HG03520 (cell line): ENCODE results near the gene ATP13A1.

ENCODE experiments used
- ATAC-seq: cut with Tn5 transposase; IDR thresholded peaks from one replicate; pipeline ENCODE4 v1.9.1; 2021; ENCODE audit warnings: mild to moderate bottlenecking, moderate library complexity; ENCODE audit not compliant: unreplicated experiment

ATP13A1 gene

GRCh38 chr19:19645233-19645870 lies 18.1 kb downstream of the ATP13A1 start:
- no peak for ATAC-seq

DNA sequence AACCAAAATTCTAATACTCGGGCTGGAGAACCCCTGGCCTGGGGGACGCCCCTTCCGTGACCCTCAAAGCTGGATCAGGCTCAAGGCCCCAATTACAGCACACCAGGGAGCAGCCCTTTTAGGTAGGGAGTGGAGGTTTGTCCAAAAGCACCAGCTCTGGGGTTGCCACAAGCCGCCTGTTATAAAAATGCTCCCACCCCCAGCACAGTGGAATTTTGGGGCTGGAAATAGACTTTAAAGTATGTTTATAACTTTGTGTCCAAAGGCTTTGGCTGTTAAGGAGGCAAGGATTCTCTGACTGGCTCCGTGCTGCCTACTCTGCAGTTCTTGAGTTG lies 19.5 kb downstream of the ATP13A1 start:
- ATAC-seq: no peak

DNA sequence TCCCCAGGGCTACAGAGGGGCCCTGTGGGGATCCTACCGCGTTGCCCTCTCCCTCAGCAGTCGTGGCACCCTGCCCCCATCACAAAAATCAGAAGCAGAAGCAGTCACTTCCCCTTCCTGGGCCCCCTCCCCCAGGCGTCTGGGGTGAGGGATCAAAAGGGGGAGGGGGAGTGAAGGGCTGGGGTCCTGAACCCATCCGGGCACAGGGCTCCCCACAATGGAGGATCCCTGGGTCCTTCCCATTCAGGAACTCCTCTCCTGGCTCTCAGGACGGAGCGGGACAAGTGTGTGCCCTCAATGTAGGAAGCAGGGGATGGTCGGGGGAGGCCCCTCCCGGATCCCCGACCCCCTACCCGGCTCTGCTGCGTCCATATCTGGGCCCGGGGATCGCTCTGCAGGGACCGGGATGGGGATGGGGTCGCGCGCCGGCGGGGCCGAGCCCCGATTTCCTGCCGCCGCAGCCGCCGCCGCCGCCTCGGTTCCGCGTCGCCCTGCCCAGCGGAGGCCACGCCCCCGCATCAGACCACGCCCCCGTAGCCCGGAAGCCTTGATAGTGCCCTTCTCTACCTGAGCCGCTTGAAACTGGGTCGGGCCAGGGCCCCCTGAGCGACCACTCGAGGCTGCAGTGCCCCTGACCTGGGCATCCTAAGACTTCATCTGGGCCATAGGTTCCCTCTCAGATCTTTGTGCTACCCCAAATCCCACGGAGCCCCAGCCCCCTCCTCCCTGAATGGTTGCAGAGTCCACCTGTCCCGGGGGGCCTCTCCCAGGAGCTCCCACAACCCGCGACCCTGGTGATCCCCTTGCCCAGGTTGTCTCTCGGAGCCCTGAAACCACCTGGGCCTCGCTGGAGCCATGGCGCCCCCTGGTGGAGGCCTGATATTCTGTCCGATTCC lies 20.1 kb downstream of the ATP13A1 start, which contains the start of gene GMIP:
Gene GMIP (minus strand): TSS at position 500 of the 896 bp plus-strand sequence. CDS start 128 bp downstream, at position 372.
- peak; percentile 57 for ATAC-seq

GRCh38 chr19:19642506-19643157 lies 20.8 kb downstream of the ATP13A1 start:
- no peak for ATAC-seq

- ATAC-seq: no peak
These were observed 25.8 kb downstream of the ATP13A1 start for GRCh38 chr19:19637523-19638251.

DNA sequence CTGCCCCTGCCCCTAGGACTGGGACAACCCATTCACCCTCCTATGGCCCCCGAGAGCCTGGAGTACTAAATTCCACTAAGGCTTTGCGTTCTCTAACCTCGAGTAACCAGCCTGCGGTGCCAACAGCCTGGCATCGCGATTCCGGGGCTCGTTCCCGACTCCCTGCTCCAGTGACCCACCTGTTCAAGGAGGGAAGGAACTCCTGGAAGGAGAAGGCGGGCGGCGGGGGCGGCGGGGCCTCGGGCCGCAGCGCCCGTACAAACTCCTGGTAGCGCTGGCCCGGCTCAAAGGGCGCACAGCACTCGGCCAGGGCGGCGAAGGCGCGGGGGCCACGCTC lies 26.3 kb downstream of the ATP13A1 start:
- no peak for ATAC-seq

- no peak for ATAC-seq
These were observed 26.8 kb downstream of the ATP13A1 start for GRCh38 chr19:19636573-19637185.

DNA sequence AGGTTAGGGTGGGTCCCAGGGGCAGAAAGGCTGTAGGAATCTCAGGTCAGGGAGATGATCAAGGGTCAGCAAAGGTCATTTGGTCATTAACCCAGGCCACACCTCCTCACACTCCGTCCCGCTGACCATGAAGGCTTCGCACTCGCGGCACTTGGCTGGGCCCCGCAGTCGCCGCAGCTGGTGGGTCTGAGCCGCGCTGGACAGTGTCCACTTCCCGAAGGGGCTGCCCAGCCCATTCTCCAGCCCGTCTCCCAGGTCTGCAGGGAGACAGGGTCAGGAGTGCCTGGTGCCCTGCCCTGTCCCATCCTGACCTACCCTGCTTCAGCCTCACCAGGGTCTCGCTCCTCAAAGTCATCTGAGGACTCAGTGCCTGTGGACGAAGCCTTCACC lies 28.2 kb downstream of the ATP13A1 start:
- no peak for ATAC-seq

- no peak for ATAC-seq
These were observed 28.8 kb downstream of the ATP13A1 start for GRCh38 chr19:19634516-19635312.

GRCh38 chr19:19633711-19634515 lies 29.6 kb downstream of the ATP13A1 start:
- ATAC-seq: no peak

DNA sequence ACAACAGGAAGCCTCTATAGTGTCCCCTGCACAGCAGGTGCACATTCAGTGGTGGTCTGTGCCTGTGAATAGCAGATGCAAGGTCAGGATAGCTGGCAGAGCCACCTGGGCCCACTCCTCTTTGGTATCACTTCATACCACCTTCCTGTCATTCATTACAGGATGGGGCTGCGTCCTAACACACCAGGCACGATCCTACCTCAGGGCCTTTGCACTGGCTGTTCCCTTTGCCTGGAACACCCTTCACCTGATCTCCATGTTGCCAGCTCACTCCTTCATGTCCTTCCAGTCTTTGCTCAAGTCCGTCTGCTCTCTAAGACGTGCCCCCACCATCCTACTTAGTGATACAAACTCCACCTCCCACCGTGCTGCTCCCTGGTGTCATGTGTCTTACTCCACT lies 30.8 kb downstream of the ATP13A1 start:
- no peak for ATAC-seq

- no peak for ATAC-seq
These were observed 32.1 kb downstream of the ATP13A1 start for GRCh38 chr19:19631346-19631745.

DNA sequence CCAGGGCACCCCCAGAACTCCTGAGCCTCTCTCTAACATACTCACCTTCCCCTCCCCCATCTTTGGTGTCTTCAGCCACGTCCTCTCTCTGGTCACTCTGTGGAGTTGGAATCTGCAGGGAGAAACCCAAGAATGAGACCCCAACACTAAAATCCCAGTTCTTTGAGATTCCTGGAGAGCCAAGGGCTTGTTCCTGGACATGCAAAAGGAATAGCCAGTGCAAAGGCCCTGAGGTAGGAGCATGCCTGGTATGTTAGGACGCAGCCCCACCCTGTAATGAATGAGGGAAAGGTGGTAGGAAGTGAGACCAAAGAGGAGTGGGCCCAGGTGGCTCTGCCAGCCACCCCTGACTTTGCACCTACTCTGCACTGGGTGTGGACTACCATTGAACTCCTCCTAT lies 33.0 kb downstream of the ATP13A1 start:
- no peak for ATAC-seq

GRCh38 chr19:19630062-19630414 lies 33.4 kb downstream of the ATP13A1 start:
- no peak for ATAC-seq

DNA sequence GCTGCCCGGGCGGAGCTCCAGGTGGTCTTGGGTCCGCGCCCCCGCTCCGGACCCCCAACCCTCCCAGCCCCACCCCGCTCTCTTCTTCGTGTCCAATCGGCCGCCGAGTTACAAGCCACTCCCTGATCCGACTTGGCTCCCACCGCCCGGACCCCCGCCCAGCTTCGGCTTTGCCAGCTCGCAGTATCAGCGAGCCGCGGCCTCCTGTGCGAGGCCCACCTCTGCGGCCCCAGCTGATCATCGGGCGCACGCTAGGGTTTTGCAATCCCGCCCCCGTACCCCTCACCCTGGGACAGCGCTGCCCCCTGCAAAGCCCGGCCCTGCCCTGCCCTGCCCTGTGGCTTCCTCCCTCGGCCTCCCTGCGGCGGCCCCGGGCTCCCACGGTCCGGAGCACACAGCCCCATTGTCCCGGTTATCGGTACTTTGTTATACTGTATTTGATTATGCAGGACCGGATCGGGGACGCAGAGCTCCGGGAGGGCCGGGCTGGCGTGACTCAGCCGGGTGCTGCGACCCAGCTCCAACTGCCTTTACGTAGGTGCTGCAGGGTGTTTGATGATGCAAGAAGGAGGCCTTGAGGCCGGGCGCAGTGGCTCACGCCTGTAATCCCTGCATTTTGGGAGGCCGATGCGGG lies 34.9 kb downstream of the ATP13A1 start:
- no peak for ATAC-seq

- no peak for ATAC-seq
These were observed 35.6 kb downstream of the ATP13A1 start, which contains the start of gene LPAR2 for GRCh38 chr19:19627621-19628500. Gene LPAR2 (minus strand): TSS chr19:19628220. CDS start chr19:19627275, 945 bp downstream.
